Lung (tissue), 12 donors: ENCODE results near the gene COL16A1. TPM values are rescaled to one million over a fixed set of nuclear protein-coding genes. Genes with fewer than 3 reads are reported as not detected.

Experiments used
- ATAC-seq: fragments of 200-7000 bp; cut with Tn5 transposase; one replicate; pipeline ENCODE4 v1.9.1; 2020; ENCODE audit warnings: moderate number of reproducible peaks; ENCODE audit not compliant: insufficient read depth, low FRiP score
- DNase-seq, 3 donors: peaks; one replicate each; pipeline ENCODE4 v3.0.0-alpha.2; 2013 to 2017
- H3K27ac ChIP-seq, 2 donors: one replicate each; pipeline ENCODE4 v1.5.1; 2013; ENCODE audit warnings: mild to moderate bottlenecking in 2 of 2, moderate library complexity in 2 of 2, control low read depth in 1 of 2, inconsistent platforms in 1 of 2, low read depth in 1 of 2, low read length in 1 of 2
- H3K27me3 ChIP-seq, 3 donors: one replicate each; pipeline ENCODE4 v1.5.1; 2013; ENCODE audit warnings: low read length in 2 of 3; ENCODE audit not compliant: control insufficient read depth in 3 of 3, insufficient read depth in 3 of 3
- H3K36me3 ChIP-seq, 4 donors: one replicate each; pipeline ENCODE4 v1.5.1; 2013; ENCODE audit warnings: low read length in 4 of 4, mild to moderate bottlenecking in 1 of 4, moderate library complexity in 1 of 4; ENCODE audit not compliant: control insufficient read depth in 4 of 4, insufficient read depth in 4 of 4
- H3K4me1 ChIP-seq, 5 donors: one replicate each; pipeline ENCODE4 v1.5.1; 2013; ENCODE audit warnings: low read length in 5 of 5, mild to moderate bottlenecking in 2 of 5, moderate library complexity in 1 of 5; ENCODE audit not compliant: control insufficient read depth in 5 of 5, insufficient read depth in 5 of 5
- H3K4me3 ChIP-seq: one replicate; pipeline ENCODE4 v1.5.1; 2013; ENCODE audit warnings: mild to moderate bottlenecking, control low read depth, moderate library complexity
- H3K9ac ChIP-seq, 2 donors: one replicate each; pipeline ENCODE4 v1.5.1; 2013; ENCODE audit warnings: low read length in 2 of 2, control low read depth in 1 of 2; ENCODE audit not compliant: insufficient read depth in 1 of 2
- H3K9me3 ChIP-seq, 4 donors: one replicate each; pipeline ENCODE4 v1.5.1; 2013; ENCODE audit warnings: low read length in 3 of 4, mild to moderate bottlenecking in 1 of 4, moderate library complexity in 1 of 4; ENCODE audit not compliant: control insufficient read depth in 4 of 4, insufficient read depth in 3 of 4
- CTCF ChIP-seq: IDR thresholded peaks from 2 replicates; pipeline ENCODE4 v1.5.1; 2012; ENCODE audit warnings: mild to moderate bottlenecking; ENCODE audit errors: control extremely low read depth, extremely low read depth
- WGBS, 2 donors: extraction: QIAGEN DNeasy Blood & Tissue Kit; methylation state at CpG; one replicate each; pipeline ENCODE4 v1.1.7; 2013; 5-methylcytosine and 5-hydroxymethylcytosine counted together
- polyA plus RNA-seq, 2 donors: library from polyadenylated mRNA; stranded (reverse); fragments of 200-250 nt; gene quantifications; one replicate each; pipeline ENCODE4 v1.2.1, GENCODE V29; 2013
- total RNA-seq, 2 donors: library from RNA; depleted of rRNA in 1 of 2; stranded (reverse); fragments of >200 nt in 1 of 2; gene quantifications; one replicate each; pipeline ENCODE4 v1.2.1, GENCODE V29; 2014 to 2021
- donor health status: control.
- donor health status: control.
- donor health status: Bipolar disorder and iron deficiency.
- donor health status: healthy.
- donor health status: DM: yes; HTN: yes; CAD: no.

The COL16A1 gene
- total and polyA plus RNA-seq, 4 donors: 16.5 to 83.2 (median 43.3) TPM

- Histone ChIP-seq H3K4me3 (peak within 1 kb of the TSS; percentile 71), H3K27ac (peak within 1 kb of the TSS; percentile 94 to 95), H3K4me1 (peaks cover 0 to 24% (median 15%) of the 10 kb centered on the region in 5 donors), H3K9me3 (peaks cover 0 to 3% (median 0%) of the 10 kb centered on the region in 4 donors), H3K9ac (peak within 1 kb of the TSS; percentile 86 to 99), H3K27me3 (no peaks in the 10 kb centered on the region), H3K36me3 (peaks cover 0 to 3% (median 0%) of the 10 kb centered on the region in 4 donors)
- WGBS, 2 donors: 0% methylated on average over 56 of the region's 56 CpGs
- no peak for TF ChIP-seq CTCF
- DNase-seq (peak; percentile 99), ATAC-seq (peak; percentile 95)
Measured at GRCh38 chr1:31644560-31645273, 59.1 kb downstream of the COL16A1 start, which contains the start of gene PEF1. PEF1 (minus strand) TSS chr1:31644876; CDS start chr1:31644864, 12 bp downstream.

GRCh38 chr1:31643976-31644559 is 59.7 kb downstream of the COL16A1 start:
- Histone ChIP-seq H3K27ac (peak overlapping the region; percentile 94 to 95), H3K27me3 (no peaks in the 10 kb centered on the region), H3K4me1 (peaks cover 0 to 25% (median 15%) of the 10 kb centered on the region in 5 donors), H3K36me3 (peaks cover 0 to 3% (median 0%) of the 10 kb centered on the region in 4 donors), H3K4me3 (peak overlapping the region; percentile 71), H3K9ac (peak overlapping the region; percentile 86 to 99), H3K9me3 (peaks cover 0 to 3% (median 0%) of the 10 kb centered on the region in 4 donors)
- WGBS, 2 donors: 5 to 6% methylated on average over 18 of the region's 18 CpGs
- DNase-seq (no peak), ATAC-seq (peak; percentile 39)
- no peak for TF ChIP-seq CTCF

GRCh38 chr1:31642897-31643296 is 60.9 kb downstream of the COL16A1 start:
- 93 to 100% methylated on average over 3 of the region's 3 CpGs for WGBS, 2 donors
- Histone ChIP-seq H3K27ac (no peak overlapping the region), H3K36me3 (peaks cover 0 to 3% (median 0%) of the 10 kb centered on the region in 4 donors), H3K9ac (no peak overlapping the region), H3K27me3 (no peaks in the 10 kb centered on the region), H3K4me3 (no peak overlapping the region), H3K9me3 (peaks cover 0 to 3% (median 0%) of the 10 kb centered on the region in 4 donors), H3K4me1 (peaks cover 0 to 25% (median 15%) of the 10 kb centered on the region in 5 donors)
- ATAC-seq (no peak), DNase-seq (no peak)
- TF ChIP-seq CTCF: no peak
